B cell (primary cell): ENCODE measurements around the gene IPO4. TPM values are rescaled to one million over a fixed set of nuclear protein-coding genes. Genes with fewer than 3 reads are reported as not detected.

ENCODE experiments used
- ATAC-seq: fragments of 200-7000 bp; cut with Tn5 transposase; one replicate; pipeline ENCODE4 v1.10.0; 2021; ENCODE audit warnings: low read depth, mild to moderate bottlenecking, moderate number of reproducible peaks, moderate library complexity
- CTCF ChIA-PET: fragments of 350-600 bp; sonication (Branson Sonifier 250); formaldehyde crosslinking; loops from one replicate; lab custom pipeline; 2021; ENCODE audit warnings: antibody characterized with exemption, inconsistent platforms; lab: Charles Lee
- POLR2A ChIA-PET: fragments of 350-600 bp; sonication (Branson Sonifier 250); formaldehyde crosslinking; loops from one replicate; lab custom pipeline; 2021; ENCODE audit warnings: antibody characterized with exemption; lab: Charles Lee
- DNase-seq: peaks from one replicate; pipeline ENCODE4 v3.0.0; 2013
- H2AFZ ChIP-seq: 2 replicates; pipeline ENCODE4 v1.6.1; 2012; ENCODE audit warnings: mild to moderate bottlenecking, low read depth, low read length; ENCODE audit not compliant: insufficient read depth, poor library complexity, severe bottlenecking
- H3K27ac ChIP-seq, 2 donors: 1 replicate in 1 of 2; 2 replicates in 1 of 2; pipeline ENCODE4 v1.5.1; 2012 to 2013; ENCODE audit warnings: low read length in 2 of 2, mild to moderate bottlenecking in 2 of 2, moderate library complexity in 1 of 2
- H3K27me3 ChIP-seq, 4 experiments: fragments of 200-600 bp in 1 of 4; sonication (generic) in 1 of 4; replicated peaks in 1 of 4; 1 replicate in 2 of 4; 2 replicates in 2 of 4; pipeline versions ENCODE4 v1.6.1 to v1.7.0; 2013 to 2016; ENCODE audit warnings: low read length in 3 of 4, mild to moderate bottlenecking in 2 of 4, mixed read lengths in 1 of 4, moderate library complexity in 1 of 4; ENCODE audit not compliant: insufficient read depth in 4 of 4, control insufficient read depth in 3 of 4; ENCODE audit errors: control extremely low read depth in 1 of 4
- H3K36me3 ChIP-seq, 2 experiments: replicated peaks in 1 of 2; 1 replicate in 1 of 2; 2 replicates in 1 of 2; pipeline versions ENCODE4 v1.6.1 to v1.7.1; 2013; ENCODE audit warnings: low read length in 1 of 2; ENCODE audit not compliant: insufficient read depth in 2 of 2, control insufficient read depth in 1 of 2; ENCODE audit errors: control extremely low read depth in 1 of 2, extremely low read depth in 1 of 2
- H3K4me1 ChIP-seq, 2 donors: fragments of 200-600 bp in 1 of 2; sonication (generic) in 1 of 2; 1 replicate in 1 of 2; 2 replicates in 1 of 2; pipeline versions ENCODE4 v1.5.1 to v1.6.1; 2013 to 2017; ENCODE audit warnings: low read length in 2 of 2; ENCODE audit not compliant: control insufficient read depth in 2 of 2, insufficient read depth in 2 of 2
- H3K4me2 ChIP-seq: replicated peaks from 2 replicates; pipeline ENCODE3; 2012; ENCODE audit warnings: mild to moderate bottlenecking, low read depth, low read length; ENCODE audit not compliant: poor library complexity, severe bottlenecking
- H3K4me3 ChIP-seq, 5 experiments: fragments of 200-600 bp in 1 of 5; sonication (generic) in 1 of 5; 1 replicate in 3 of 5; 2 replicates in 2 of 5; pipeline versions ENCODE4 v1.5.1 to v1.7.0; 2011 to 2016; ENCODE audit warnings: low read length in 4 of 5, mild to moderate bottlenecking in 4 of 5, low read depth in 2 of 5, control low read depth in 1 of 5, moderate library complexity in 1 of 5; ENCODE audit not compliant: insufficient read depth in 1 of 5; ENCODE audit errors: control extremely low read depth in 1 of 5, extremely low read depth in 1 of 5
- H3K79me2 ChIP-seq: fragments of 200-600 bp; sonication (generic); one replicate; pipeline ENCODE4 v1.6.0; 2016; ENCODE audit warnings: low read length; ENCODE audit not compliant: control insufficient read depth, insufficient read depth
- H3K9ac ChIP-seq: fragments of 200-600 bp; sonication (generic); 2 replicates; pipeline ENCODE4 v1.6.1; 2017; ENCODE audit warnings: mild to moderate bottlenecking, low read length, moderate library complexity
- H3K9me3 ChIP-seq, 3 donors: one replicate each; pipeline versions ENCODE4 v1.6.1 to v1.7.1; 2013; ENCODE audit warnings: low read length in 2 of 3; ENCODE audit not compliant: control insufficient read depth in 2 of 3, insufficient read depth in 1 of 3; ENCODE audit errors: control extremely low read depth in 1 of 3
- H4K20me1 ChIP-seq: 2 replicates; pipeline ENCODE4 v1.6.0; 2012; ENCODE audit warnings: mild to moderate bottlenecking, low read length; ENCODE audit not compliant: insufficient read depth, control insufficient read depth, poor library complexity, severe bottlenecking
- H3K27ac Mint-ChIP-seq: one replicate; pipeline ENCODE4 v1.8.0; 2021; ENCODE audit warnings: mixed read lengths
- H3K27me3 Mint-ChIP-seq: one replicate; pipeline ENCODE4 v1.8.0; 2021; ENCODE audit warnings: mixed read lengths
- H3K4me1 Mint-ChIP-seq: one replicate; pipeline ENCODE4 v1.8.0; 2021; ENCODE audit warnings: mixed read lengths
- H3K4me3 Mint-ChIP-seq: one replicate; pipeline ENCODE4 v1.8.0; 2021; ENCODE audit warnings: mixed read lengths
- H3K9me3 Mint-ChIP-seq: one replicate; pipeline ENCODE4 v1.8.0; 2022; ENCODE audit warnings: mixed read lengths; ENCODE audit not compliant: insufficient read depth
- EZH2 ChIP-seq: IDR thresholded peaks from 2 replicates; pipeline ENCODE4 v1.6.1; 2012; ENCODE audit warnings: borderline replicate concordance, low read depth, mild to moderate bottlenecking, moderate library complexity, low read length; ENCODE audit not compliant: insufficient read depth, poor library complexity, severe bottlenecking
- WGBS: methylation state at CpG from one replicate; pipeline ENCODE4 v1.1.5; 2013; ENCODE audit warnings: missing lambda C conversion rate; ENCODE audit not compliant: insufficient coverage; 5-methylcytosine and 5-hydroxymethylcytosine counted together
- intact Hi-C: fragments of 100-400 bp; cut with micrococcal nuclease; formaldehyde crosslinking; loops from one replicate; pipeline ENCODE4 v1.10.0; 2022
- polyA plus RNA-seq: library from polyadenylated mRNA; depleted of rRNA; stranded (reverse); fragments of >200 nt; gene quantifications from 2 replicates; pipeline ENCODE4 v1.2.3, GENCODE V29; 2012
- total RNA-seq, 2 donors: library from RNA; stranded (reverse); fragments of 120-200 nt in 1 of 2; gene quantifications; 1 replicate in 1 of 2; 2 replicates in 1 of 2; pipeline versions ENCODE4 v1.2.3 to v1.2.4, GENCODE V29; 2013 to 2022
- TF ChIP-seq, protein P1 (sequence below): fragments of 200-600 bp; IDR thresholded peaks from one replicate; pipeline ENCODE4 v1.8.0; 2022; ENCODE audit warnings: antibody characterized with exemption, mild to moderate bottlenecking

The IPO4 gene
- total and polyA plus RNA-seq, 2 donors (not counting 1 experiment from before 2014, with no cell fraction given) = 28.3 to 35.0 TPM

GRCh38 chr14:24141097-24141880 is 47.3 kb downstream of the IPO4 start, which contains the start of gene EMC9:
TSS of gene EMC9 (minus strand) at chr14:24141591. CDS start at chr14:24141304, 287 bp downstream.
- peak within 1 kb of the TSS; percentile 96 for H3K4me3 Mint-ChIP-seq
- DNase-seq (peak; percentile 99), ATAC-seq (peak; percentile 89)
- H3K27me3 Mint-ChIP-seq = no peaks in the 10 kb centered on the region
- peaks cover 33 to 50% of the 10 kb centered on the region in 2 donors for H3K4me1 ChIP-seq
- peaks cover 0 to 54% of the 10 kb centered on the region in 2 experiments for H3K36me3 ChIP-seq
- TF ChIP-seq EZH2 = no peak
- TF ChIP-seq, protein P1, sequence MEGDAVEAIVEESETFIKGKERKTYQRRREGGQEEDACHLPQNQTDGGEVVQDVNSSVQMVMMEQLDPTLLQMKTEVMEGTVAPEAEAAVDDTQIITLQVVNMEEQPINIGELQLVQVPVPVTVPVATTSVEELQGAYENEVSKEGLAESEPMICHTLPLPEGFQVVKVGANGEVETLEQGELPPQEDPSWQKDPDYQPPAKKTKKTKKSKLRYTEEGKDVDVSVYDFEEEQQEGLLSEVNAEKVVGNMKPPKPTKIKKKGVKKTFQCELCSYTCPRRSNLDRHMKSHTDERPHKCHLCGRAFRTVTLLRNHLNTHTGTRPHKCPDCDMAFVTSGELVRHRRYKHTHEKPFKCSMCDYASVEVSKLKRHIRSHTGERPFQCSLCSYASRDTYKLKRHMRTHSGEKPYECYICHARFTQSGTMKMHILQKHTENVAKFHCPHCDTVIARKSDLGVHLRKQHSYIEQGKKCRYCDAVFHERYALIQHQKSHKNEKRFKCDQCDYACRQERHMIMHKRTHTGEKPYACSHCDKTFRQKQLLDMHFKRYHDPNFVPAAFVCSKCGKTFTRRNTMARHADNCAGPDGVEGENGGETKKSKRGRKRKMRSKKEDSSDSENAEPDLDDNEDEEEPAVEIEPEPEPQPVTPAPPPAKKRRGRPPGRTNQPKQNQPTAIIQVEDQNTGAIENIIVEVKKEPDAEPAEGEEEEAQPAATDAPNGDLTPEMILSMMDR = peak; percentile 37
- peak within 1 kb of the TSS; percentile 87 for H3K4me2 ChIP-seq
- no peaks in the 10 kb centered on the region for H3K9me3 ChIP-seq
- no peaks in the 10 kb centered on the region for H3K9me3 Mint-ChIP-seq
- peak within 1 kb of the TSS; percentile 67 to 93 (median 82) for H3K4me3 ChIP-seq
- WGBS = 1% methylated on average over 65 of the region's 65 CpGs
- H3K27ac Mint-ChIP-seq = peak within 1 kb of the TSS; percentile 95
- H3K4me1 Mint-ChIP-seq = peaks cover 64% of the 10 kb centered on the region
- H3K9ac ChIP-seq = peak within 1 kb of the TSS; percentile 72
- H4K20me1 ChIP-seq = peaks cover 24% of the 10 kb centered on the region
- H2AFZ ChIP-seq = peak within 1 kb of the TSS; percentile 82
- H3K27ac ChIP-seq = peak within 1 kb of the TSS; percentile 63 to 80
- CTCF ChIA-PET = interaction anchor here (0.7 to 2.2 kb wide), 10 partner anchors 11 to 192 kb away, joined by 3 to 16 read pairs (median 4); partner anchors contain the start of genes DCAF11, IRF9 and NRL
- intact Hi-C loops = loop anchor here (1.0 to 10.0 kb wide), 8 partner anchors 20 to 1046 kb away; partner anchors contain the start of genes ACIN1, C14orf119, CHMP4A and DCAF11
- POLR2A ChIA-PET = interaction anchor here (0.8 to 1.7 kb wide), 7 partner anchors 20 to 130 kb away, joined by 3 to 30 read pairs (median 5); partner anchors contain the start of genes CHMP4A, DCAF11, IRF9 and NRL
- no peaks in the 10 kb centered on the region for H3K27me3 ChIP-seq
- H3K79me2 ChIP-seq = peaks cover 76% of the 10 kb centered on the region
